HepG2 (cell line): Measurements from ENCODE around the gene CHRD. TPM values are rescaled to one million over a fixed set of nuclear protein-coding genes. Genes with fewer than 3 reads are reported as not detected.

Experiments
- CHD2 ChIP-seq: IDR thresholded peaks from 2 replicates; pipeline ENCODE4 v1.6.1; 2011; ENCODE audit warnings: low read depth, low read length, improper control_type of control experiment
- ELF1 ChIP-seq: sonication (generic); formaldehyde crosslinking; IDR thresholded peaks from 2 replicates; pipeline ENCODE4 v1.4.0; 2020; ENCODE audit warnings: missing genetic modification reagents
- HDAC1 ChIP-seq: sonication (generic); formaldehyde crosslinking; IDR thresholded peaks from 2 replicates; pipeline ENCODE4 v1.5.1; 2020; ENCODE audit warnings: mild to moderate bottlenecking, missing genetic modification reagents
- MNT ChIP-seq: fragments of 450-650 bp; IDR thresholded peaks from 2 replicates; pipeline ENCODE4 v1.6.1; 2016
- NCOR1 ChIP-seq: fragments of 200-600 bp; sonication (generic); IDR thresholded peaks from 2 replicates; pipeline ENCODE4 v1.7.0; 2017; ENCODE audit warnings: antibody characterized with exemption, low read length, borderline replicate concordance
- NFE2L2 ChIP-seq: fragments of 150-350 bp; IDR thresholded peaks from 2 replicates; pipeline ENCODE4 v1.6.1; 2014; ENCODE audit warnings: low read length
- TRAFD1 ChIP-seq: sonication (generic); formaldehyde crosslinking; IDR thresholded peaks from 2 replicates; pipeline ENCODE4 v1.5.1; 2020; ENCODE audit warnings: missing genetic modification reagents, mild to moderate bottlenecking, borderline replicate concordance
- ZBTB7A ChIP-seq: sonication (generic); formaldehyde crosslinking; IDR thresholded peaks from 2 replicates; pipeline ENCODE4 v1.8.0; 2022; ENCODE audit warnings: mild to moderate bottlenecking, missing genetic modification reagents
- ZNF260 ChIP-seq: sonication (generic); formaldehyde crosslinking; IDR thresholded peaks from 2 replicates; pipeline ENCODE4 v1.4.0; 2020; ENCODE audit warnings: missing genetic modification reagents, low read depth, mild to moderate bottlenecking, borderline replicate concordance
- ZNF3 ChIP-seq: IDR thresholded peaks from 2 replicates; pipeline ENCODE4 v1.7.0; 2017; ENCODE audit warnings: inconsistent platforms
- ZNF431 ChIP-seq: sonication (generic); formaldehyde crosslinking; IDR thresholded peaks from 2 replicates; pipeline ENCODE4 v1.9.0; 2022; ENCODE audit warnings: missing genetic modification reagents, low read depth, mild to moderate bottlenecking, borderline replicate concordance
- ZSCAN29 ChIP-seq: sonication (generic); formaldehyde crosslinking; conservative IDR thresholded peaks from 2 replicates; pipeline ENCODE4 v1.4.0; 2020; ENCODE audit warnings: mild to moderate bottlenecking, missing genetic modification reagents
- polyA plus RNA-seq, 8 experiments: library from polyadenylated mRNA; depleted of rRNA in 3 of 8; stranded (reverse) in 7 of 8; unstranded in 1 of 8; fragments of >200 nt; fragmentation: Illumina TruSeq in 4 of 8; extraction: Trizol in 4 of 8; gene quantifications; 2 replicates each; pipeline versions ENCODE4 v1.2.1 to v1.2.3, GENCODE V29; 2011 to 2016; ENCODE audit warnings: low read depth in 4 of 8, missing spikeins in 1 of 8, mixed read lengths in 1 of 8; ENCODE audit not compliant: insufficient read depth in 1 of 8
- total RNA-seq, 5 experiments: library from RNA; depleted of rRNA; stranded (reverse); fragments of >200 nt; fragmentation: Illumina TruSeq; extraction: Trizol; gene quantifications; 2 replicates each; pipeline ENCODE4 v1.2.3, GENCODE V29; 2016; ENCODE audit warnings: low read depth in 1 of 5
- TF ChIP-seq, protein P1 (sequence below): sonication (generic); formaldehyde crosslinking; IDR thresholded peaks from 2 replicates; pipeline ENCODE4 v1.5.0; 2020; ENCODE audit warnings: mild to moderate bottlenecking, missing genetic modification reagents, borderline replicate concordance
- TF ChIP-seq, protein P2 (sequence below): sonication (generic); formaldehyde crosslinking; IDR thresholded peaks from 2 replicates; pipeline ENCODE4 v1.5.0; 2020; ENCODE audit warnings: missing genetic modification reagents
- TF ChIP-seq, protein P3 (sequence below): sonication (generic); formaldehyde crosslinking; IDR thresholded peaks from 2 replicates; pipeline ENCODE4 v1.4.0; 2020; ENCODE audit warnings: missing genetic modification reagents
- TF ChIP-seq, protein P4 (sequence below): sonication (generic); formaldehyde crosslinking; conservative IDR thresholded peaks from 2 replicates; pipeline ENCODE4 v1.5.0; 2020; ENCODE audit warnings: missing genetic modification reagents

The CHRD gene
- total and polyA plus RNA-seq, 2 of the 13 experiments (the other 11 are each of a cell fraction or from before 2014, with no cell fraction given) = 22.2 to 35.2 TPM

- TF ChIP-seq CHD2 (peak; percentile 83), ZSCAN29 (0 out of 2 replicates have a peak, but pooled peaks have one; percentile 75), ZNF431 (no peak; the same call in 1 of the 2 replicates), HDAC1 (CRISPR knock-in tag) (peak; percentile 81), NFE2L2 (no peak), ZNF3 (no peak), ELF1 (CRISPR knock-in tag) (peak; percentile 91), TRAFD1 (CRISPR knock-in tag) (no peak), NCOR1 (peak; percentile 86), MNT (no peak), ZBTB7A (CRISPR knock-in tag) (peak; percentile 18; the same call in 1 of the 2 replicates), ZNF260 (no peak)
- TF ChIP-seq, protein P1, sequence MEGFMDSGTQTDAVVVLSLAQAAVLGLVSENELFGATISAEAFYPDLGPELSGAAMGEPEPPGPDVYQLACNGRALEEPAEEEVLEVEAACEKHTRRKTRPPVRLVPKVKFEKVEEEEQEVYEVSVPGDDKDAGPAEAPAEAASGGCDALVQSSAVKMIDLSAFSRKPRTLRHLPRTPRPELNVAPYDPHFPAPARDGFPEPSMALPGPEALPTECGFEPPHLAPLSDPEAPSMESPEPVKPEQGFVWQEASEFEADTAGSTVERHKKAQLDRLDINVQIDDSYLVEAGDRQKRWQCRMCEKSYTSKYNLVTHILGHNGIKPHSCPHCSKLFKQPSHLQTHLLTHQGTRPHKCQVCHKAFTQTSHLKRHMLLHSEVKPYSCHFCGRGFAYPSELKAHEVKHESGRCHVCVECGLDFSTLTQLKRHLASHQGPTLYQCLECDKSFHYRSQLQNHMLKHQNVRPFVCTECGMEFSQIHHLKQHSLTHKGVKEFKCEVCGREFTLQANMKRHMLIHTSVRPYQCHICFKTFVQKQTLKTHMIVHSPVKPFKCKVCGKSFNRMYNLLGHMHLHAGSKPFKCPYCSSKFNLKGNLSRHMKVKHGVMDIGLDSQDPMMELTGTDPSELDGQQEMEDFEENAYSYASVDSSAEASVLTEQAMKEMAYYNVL = peak; percentile 76
- TF ChIP-seq, protein P2, sequence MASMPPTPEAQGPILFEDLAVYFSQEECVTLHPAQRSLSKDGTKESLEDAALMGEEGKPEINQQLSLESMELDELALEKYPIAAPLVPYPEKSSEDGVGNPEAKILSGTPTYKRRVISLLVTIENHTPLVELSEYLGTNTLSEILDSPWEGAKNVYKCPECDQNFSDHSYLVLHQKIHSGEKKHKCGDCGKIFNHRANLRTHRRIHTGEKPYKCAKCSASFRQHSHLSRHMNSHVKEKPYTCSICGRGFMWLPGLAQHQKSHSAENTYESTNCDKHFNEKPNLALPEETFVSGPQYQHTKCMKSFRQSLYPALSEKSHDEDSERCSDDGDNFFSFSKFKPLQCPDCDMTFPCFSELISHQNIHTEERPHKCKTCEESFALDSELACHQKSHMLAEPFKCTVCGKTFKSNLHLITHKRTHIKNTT (CRISPR knock-in tag) = no peak
- TF ChIP-seq, protein P3, sequence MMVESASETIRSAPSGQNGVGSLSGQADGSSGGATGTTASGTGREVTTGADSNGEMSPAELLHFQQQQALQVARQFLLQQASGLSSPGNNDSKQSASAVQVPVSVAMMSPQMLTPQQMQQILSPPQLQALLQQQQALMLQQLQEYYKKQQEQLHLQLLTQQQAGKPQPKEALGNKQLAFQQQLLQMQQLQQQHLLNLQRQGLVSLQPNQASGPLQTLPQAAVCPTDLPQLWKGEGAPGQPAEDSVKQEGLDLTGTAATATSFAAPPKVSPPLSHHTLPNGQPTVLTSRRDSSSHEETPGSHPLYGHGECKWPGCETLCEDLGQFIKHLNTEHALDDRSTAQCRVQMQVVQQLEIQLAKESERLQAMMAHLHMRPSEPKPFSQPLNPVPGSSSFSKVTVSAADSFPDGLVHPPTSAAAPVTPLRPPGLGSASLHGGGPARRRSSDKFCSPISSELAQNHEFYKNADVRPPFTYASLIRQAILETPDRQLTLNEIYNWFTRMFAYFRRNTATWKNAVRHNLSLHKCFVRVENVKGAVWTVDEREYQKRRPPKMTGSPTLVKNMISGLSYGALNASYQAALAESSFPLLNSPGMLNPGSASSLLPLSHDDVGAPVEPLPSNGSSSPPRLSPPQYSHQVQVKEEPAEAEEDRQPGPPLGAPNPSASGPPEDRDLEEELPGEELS (CRISPR knock-in tag) = peak; percentile 63; the same call in 1 of the 2 replicates
- TF ChIP-seq, protein P4, sequence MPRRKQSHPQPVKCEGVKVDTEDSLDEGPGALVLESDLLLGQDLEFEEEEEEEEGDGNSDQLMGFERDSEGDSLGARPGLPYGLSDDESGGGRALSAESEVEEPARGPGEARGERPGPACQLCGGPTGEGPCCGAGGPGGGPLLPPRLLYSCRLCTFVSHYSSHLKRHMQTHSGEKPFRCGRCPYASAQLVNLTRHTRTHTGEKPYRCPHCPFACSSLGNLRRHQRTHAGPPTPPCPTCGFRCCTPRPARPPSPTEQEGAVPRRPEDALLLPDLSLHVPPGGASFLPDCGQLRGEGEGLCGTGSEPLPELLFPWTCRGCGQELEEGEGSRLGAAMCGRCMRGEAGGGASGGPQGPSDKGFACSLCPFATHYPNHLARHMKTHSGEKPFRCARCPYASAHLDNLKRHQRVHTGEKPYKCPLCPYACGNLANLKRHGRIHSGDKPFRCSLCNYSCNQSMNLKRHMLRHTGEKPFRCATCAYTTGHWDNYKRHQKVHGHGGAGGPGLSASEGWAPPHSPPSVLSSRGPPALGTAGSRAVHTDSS (CRISPR knock-in tag) = no peak
Measured at GRCh38 chr3:184362668-184363546, 16.9 kb upstream of the CHRD start (continued).
